ENCODE measurements around the gene BET1.

The BET1 gene

DNA sequence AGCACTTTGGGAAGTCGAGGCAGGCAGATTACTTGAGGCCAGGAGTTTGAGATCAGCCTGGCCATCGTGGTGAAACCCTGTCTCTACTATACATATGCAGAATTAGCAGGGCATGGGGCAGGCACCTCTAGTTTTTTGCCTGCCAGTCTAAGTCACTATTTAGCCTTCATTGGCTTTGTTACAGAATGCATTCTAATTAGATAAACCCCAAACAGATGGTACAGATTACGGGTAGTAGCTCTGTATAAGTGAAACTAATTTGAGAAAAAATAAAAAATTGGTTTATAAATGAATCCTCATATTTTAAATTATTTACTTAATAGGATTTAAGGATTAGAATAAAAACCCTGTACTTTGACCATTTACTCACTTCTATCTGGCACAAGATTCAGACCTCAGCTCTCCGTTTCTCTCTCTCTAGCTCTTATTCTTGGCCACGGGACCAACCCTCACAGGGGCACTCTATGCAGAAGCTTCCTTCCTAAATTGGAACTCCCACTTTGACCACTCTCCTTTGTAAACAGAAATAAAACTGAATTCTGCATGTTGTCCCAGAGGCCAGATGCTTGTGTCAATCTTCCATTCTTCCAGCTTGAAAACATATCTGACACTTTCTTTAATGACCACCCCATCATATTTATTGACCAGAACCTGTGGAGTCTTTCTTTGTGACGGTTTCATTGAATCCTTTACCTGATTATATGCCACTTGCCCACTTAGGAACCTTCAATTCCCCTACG, 26.8 kb downstream of the BET1 start:
- TF ChIP-seq, protein P1, sequence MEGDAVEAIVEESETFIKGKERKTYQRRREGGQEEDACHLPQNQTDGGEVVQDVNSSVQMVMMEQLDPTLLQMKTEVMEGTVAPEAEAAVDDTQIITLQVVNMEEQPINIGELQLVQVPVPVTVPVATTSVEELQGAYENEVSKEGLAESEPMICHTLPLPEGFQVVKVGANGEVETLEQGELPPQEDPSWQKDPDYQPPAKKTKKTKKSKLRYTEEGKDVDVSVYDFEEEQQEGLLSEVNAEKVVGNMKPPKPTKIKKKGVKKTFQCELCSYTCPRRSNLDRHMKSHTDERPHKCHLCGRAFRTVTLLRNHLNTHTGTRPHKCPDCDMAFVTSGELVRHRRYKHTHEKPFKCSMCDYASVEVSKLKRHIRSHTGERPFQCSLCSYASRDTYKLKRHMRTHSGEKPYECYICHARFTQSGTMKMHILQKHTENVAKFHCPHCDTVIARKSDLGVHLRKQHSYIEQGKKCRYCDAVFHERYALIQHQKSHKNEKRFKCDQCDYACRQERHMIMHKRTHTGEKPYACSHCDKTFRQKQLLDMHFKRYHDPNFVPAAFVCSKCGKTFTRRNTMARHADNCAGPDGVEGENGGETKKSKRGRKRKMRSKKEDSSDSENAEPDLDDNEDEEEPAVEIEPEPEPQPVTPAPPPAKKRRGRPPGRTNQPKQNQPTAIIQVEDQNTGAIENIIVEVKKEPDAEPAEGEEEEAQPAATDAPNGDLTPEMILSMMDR (IDR thresholded peaks at IDR 0.05; ENCODE audit: low read depth, low read length) = no peak
- no peak for DNase-seq (ENCODE audit: extremely low read depth, low read depth)

DNA sequence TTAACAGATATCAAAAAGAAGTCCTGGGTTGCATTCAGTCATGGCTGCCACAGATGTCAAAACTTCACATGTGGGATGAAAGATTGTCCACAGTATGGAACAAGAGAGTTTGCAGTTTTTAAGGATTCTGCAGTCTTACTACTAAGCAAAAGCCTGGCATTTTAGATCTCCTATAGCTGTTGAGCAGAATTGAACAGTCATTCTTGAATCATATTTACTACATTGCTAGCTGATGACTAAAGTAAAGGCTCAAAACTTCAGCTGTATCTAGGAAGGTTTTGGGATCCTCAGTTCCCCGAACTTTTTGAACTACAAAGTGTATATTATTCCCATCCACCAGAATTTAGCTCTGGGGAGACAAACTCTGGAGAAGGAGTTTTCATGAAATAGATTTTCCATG, 31.0 kb downstream of the BET1 start:
- TF ChIP-seq, protein P1 (IDR thresholded peaks at IDR 0.05; ENCODE audit: low read depth, low read length) = no peak
- DNase-seq (ENCODE audit: extremely low read depth, low read depth) = no peak

DNA sequence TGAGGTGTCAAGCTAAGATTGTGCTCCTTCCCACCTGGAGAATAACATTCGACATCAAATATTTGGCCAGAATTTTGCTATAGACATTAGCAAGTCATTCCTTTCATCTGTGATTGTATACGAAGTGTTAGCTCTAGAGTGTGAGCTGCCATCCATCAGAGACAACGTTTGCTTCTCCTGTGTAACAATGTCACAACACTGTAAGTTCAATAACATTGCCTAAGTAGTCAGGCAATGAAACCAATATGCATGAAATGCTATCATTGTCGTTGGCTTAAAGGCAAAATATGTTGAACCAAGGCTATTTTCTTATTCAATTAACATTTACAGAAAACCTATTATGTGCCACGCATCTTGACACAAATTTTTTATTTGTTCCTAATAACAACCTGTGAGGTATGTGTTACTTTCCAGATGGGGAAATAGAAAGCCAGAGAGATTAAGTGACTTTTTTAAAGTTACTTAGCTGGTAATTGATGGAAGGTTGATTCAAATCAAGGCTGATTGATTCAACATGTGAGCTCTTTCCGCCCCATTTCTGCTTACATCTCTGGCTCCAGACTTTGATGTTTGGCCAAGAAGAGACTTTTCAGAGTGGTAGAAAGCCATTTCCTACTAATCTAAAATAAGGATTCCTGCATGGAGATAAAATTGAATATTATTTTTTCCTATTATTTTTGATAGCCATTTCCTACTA, 32.0 kb downstream of the BET1 start:
- no peak for DNase-seq (ENCODE audit: extremely low read depth, low read depth)

DNA sequence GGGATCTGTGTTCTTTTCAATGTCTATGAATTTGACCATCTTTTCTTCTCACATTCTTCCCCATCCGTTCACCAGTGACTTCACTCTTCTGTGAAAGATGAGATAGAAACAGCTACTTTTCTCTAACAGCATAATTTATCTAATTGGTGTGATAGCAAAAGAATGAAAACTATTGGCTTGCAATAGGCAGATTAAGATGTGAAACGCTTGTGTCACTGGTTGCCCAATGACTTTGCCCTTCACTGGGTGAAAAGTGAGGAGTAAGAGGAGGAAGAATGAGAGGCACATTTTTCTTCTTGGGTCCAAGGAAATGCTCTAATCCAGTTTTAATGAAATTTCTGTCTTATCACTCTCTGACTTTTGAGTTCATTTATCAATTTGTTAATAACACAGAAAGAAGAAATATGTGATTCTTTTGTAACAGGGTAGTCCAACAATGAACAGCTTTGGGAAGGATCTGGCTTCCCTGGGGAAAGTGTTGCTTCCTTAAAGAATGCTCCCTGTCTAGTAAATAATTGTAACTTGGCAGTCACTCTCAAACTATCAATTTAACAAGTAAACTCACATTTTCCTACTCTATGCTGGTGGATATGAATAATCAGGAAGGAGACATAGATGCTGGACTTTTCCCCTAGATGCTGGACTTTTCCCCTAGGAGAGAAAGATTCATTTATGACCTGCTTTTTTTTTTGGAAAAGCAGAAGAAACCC, 35.1 kb downstream of the BET1 start:
- DNase-seq (ENCODE audit: extremely low read depth, low read depth) = no peak
- TF ChIP-seq, protein P1 (IDR thresholded peaks at IDR 0.05; ENCODE audit: low read depth, low read length) = no peak

More for the DNA sequence above, 32.0 kb downstream of the BET1 start:
- TF ChIP-seq, protein P1 (IDR thresholded peaks at IDR 0.05; ENCODE audit: low read depth, low read length) = no peak

DNA sequence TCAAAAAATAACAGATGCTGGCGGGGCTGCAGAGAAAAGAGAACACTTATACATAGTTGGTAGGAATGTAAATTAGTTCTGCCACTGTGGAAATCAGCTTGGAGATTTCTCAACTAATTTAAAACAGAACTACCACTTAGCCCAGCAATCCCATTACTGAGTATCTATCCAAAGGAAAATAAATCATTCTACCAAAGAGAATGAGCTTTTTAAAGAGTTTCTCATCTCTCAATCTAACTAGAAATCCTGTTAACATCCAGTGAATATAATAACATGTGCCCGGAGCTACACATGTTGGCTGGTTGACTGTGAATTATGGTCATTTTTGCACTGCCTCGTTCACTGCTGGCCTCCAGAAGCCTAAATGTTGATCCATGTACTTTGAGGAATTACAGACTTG, 39.3 kb downstream of the BET1 start:
- no peak for DNase-seq (ENCODE audit: extremely low read depth, low read depth)
- TF ChIP-seq, protein P1 (IDR thresholded peaks at IDR 0.05; ENCODE audit: low read depth, low read length) = no peak

GRCh38 chr7:93964262-93964661, 39.9 kb downstream of the BET1 start:
- DNase-seq (ENCODE audit: extremely low read depth, low read depth) = no peak
- TF ChIP-seq, protein P1 (IDR thresholded peaks at IDR 0.05; ENCODE audit: low read depth, low read length) = no peak

DNA sequence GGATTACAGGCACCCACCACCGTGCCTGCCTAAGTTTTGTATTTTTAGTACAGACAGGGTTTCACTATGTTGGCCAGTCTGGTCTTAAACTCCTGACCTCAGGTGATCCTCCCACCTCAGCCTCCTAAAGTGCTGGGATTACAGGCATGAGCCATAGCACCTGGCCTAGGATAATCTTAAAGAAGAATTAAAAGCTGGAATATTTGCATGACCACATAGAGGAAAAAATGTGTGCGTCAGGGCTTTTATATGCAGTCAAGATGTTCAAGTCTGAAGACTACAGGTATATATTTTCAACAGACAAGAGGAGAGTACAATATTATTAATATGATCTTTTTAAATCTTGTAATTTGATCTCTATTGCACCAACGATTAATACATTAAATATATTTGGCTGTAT, 43.2 kb downstream of the BET1 start:
- TF ChIP-seq, protein P1 (IDR thresholded peaks at IDR 0.05; ENCODE audit: low read depth, low read length) = no peak
- no peak for DNase-seq (ENCODE audit: extremely low read depth, low read depth)

Data from AG09319 (cell line).